NCI-H146 treated with DMSO at 0.1 percent for 48 hours (cell line): Measurements from ENCODE around the gene IL6.
"Not testable (repeated sequence)": the region's sequence is repeated elsewhere in the genome, so short reads cannot be mapped to it uniquely, and the experiment has no call there.

Experiments used
- DNase-seq: peaks from one replicate; lab custom pipeline; 2025; ENCODE audit not compliant: unreplicated experiment; lab: John Stamatoyannopoulos, UW

IL6 gene

DNA sequence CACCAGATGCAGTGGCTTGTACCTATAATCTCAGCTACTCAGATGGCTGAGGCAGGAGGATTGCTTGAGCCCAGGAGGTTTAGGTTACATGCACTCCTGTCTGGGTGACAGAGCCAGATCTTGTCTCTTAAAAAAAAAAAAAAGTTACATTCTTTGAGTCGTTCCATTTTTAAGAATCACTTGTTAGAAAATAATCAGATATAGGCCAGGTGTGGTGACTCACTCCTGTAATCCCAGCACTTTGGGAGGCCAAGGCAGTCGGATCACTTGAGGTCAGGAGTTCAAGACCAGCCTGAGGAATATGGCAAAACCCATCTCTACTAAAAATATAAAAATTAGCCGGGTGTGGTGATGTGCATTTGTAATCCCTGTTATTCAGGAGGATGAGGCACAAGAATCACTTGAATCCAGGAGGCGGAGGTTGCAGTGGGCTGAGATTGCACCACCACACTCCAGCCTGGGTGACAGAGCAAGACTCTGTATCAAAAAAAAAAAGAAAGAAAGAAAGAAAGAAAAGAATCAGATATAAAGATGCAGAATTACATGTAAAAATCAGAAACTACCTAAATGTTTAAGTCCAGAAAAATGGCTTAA, 52.8 kb downstream of the IL6 start:
- not testable (repeated sequence) for DNase-seq

DNA sequence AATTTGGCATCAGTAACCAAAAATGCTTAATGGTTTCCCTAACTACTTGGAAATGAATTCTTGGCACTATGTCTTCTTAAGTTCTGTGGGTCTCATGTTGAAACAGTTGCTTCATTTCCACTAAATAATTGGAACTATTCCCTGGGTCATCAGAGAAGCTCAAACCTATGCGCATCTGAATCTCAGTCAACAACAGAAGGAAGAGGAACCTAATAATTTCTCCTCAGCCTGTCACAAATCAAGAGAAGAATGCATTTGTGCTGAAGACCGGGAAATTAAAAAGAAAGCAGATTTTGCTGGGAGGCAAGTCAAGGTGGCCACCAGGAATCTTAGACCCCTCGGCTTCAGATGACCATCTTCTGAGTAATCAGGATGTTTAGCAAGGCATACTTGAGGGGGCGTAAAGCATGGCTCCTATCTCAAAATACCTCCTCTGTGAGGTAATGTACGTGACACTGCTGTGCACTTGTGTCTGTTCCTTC, 54.3 kb downstream of the IL6 start:
- no peak for DNase-seq
